ENCODE results near the gene MAGEA11.
"Not testable (repeated sequence)": the region's sequence is repeated elsewhere in the genome, so short reads cannot be mapped to it uniquely, and the experiment has no call there.

Gene MAGEA11

GRCh38 chrX:149720021-149720689 lies 8.3 kb downstream of the MAGEA11 start:
- DNase-seq, result no peak

- DNase-seq, result not testable (repeated sequence)
Observed at GRCh38 chrX:149721241-149721640, 9.4 kb downstream of the MAGEA11 start.

GRCh38 chrX:149721778-149722177 lies 9.9 kb downstream of the MAGEA11 start:
- no peak for DNase-seq

GRCh38 chrX:149723583-149724118 lies 11.8 kb downstream of the MAGEA11 start:
- DNase-seq, result not testable (repeated sequence)

GRCh38 chrX:149727308-149727707 lies 15.4 kb downstream of the MAGEA11 start:
- not testable (repeated sequence) for DNase-seq

GRCh38 chrX:149742269-149742668 lies 30.4 kb downstream of the MAGEA11 start:
- not testable (repeated sequence) for DNase-seq

- DNase-seq, result not testable (repeated sequence)
Observed at GRCh38 chrX:149746390-149747007, 34.6 kb downstream of the MAGEA11 start.

- DNase-seq, result no peak
Observed at GRCh38 chrX:149757206-149758067, 45.6 kb downstream of the MAGEA11 start.

GRCh38 chrX:149758068-149758714 lies 46.3 kb downstream of the MAGEA11 start:
- no peak for DNase-seq

- not testable (repeated sequence) for DNase-seq
Observed at GRCh38 chrX:149758715-149759078, 46.8 kb downstream of the MAGEA11 start.

GRCh38 chrX:149759824-149760223 lies 48.0 kb downstream of the MAGEA11 start:
- no peak for DNase-seq

GRCh38 chrX:149760965-149761364 lies 49.1 kb downstream of the MAGEA11 start:
- no peak for DNase-seq

- DNase-seq, result not testable (repeated sequence)
Observed at GRCh38 chrX:149761858-149762674, 50.2 kb downstream of the MAGEA11 start.

GRCh38 chrX:149762696-149763614 lies 51.1 kb downstream of the MAGEA11 start:
- no peak for DNase-seq
